ENCODE measurements around the gene TMEM273. TPM values are rescaled to one million over a fixed set of nuclear protein-coding genes. Genes with fewer than 3 reads are reported as not detected.
"Not testable (repeated sequence)": the region's sequence is repeated elsewhere in the genome, so short reads cannot be mapped to it uniquely, and the experiment has no call there.

Gene TMEM273
- total and polyA plus RNA-seq, 3 experiments from 2014 or later = 51.7 to 60.2 (median 58.0) TPM

- DNase-seq = no peak
- H3K27me3 ChIP-seq (ENCODE audit: insufficient read depth, low read length, poor library complexity, severe bottlenecking) = no peaks in the 10 kb centered on the region
- CTCF ChIA-PET = no interaction called here
- no peaks in the 10 kb centered on the region for H3K36me3 ChIP-seq (ENCODE audit: insufficient read depth, low read length)
- H3K4me1 ChIP-seq (ENCODE audit: insufficient read depth, low read length) = no peaks in the 10 kb centered on the region
- Mint-ChIP-seq H3K9me3 (no peaks in the 10 kb centered on the region), H3K36me3 (no peaks in the 10 kb centered on the region), H3K27me3 (peaks cover 5 to 16% of the 10 kb centered on the region in 2 donors), H3K27ac (no peak overlapping the region), H3K4me1 (no peaks in the 10 kb centered on the region), H3K4me3 (no peak overlapping the region)
- H3K27ac ChIP-seq (ENCODE audit: low read depth, low read length) = no peak overlapping the region
- no peak overlapping the region for H3K4me3 ChIP-seq (ENCODE audit: low read length)
- no peaks in the 10 kb centered on the region for H3K9me3 ChIP-seq (ENCODE audit: low read length)
- POLR2A ChIA-PET = no interaction called here
These were observed 14.1 kb upstream of the TMEM273 start for GRCh38 chr10:49202266-49202665.

GRCh38 chr10:49200854-49201253, 12.7 kb upstream of the TMEM273 start:
- H3K4me3 ChIP-seq (ENCODE audit: low read length) = no peak overlapping the region
- H3K4me3 Mint-ChIP-seq = no peak overlapping the region
- no peak overlapping the region for H3K27ac ChIP-seq (ENCODE audit: low read depth, low read length)
- no peak for DNase-seq
- no peak overlapping the region for H3K27ac Mint-ChIP-seq
- H3K9me3 Mint-ChIP-seq = no peaks in the 10 kb centered on the region
- no peaks in the 10 kb centered on the region for H3K27me3 ChIP-seq (ENCODE audit: insufficient read depth, low read length, poor library complexity, severe bottlenecking)
- no peaks in the 10 kb centered on the region for H3K36me3 ChIP-seq (ENCODE audit: insufficient read depth, low read length)
- no peaks in the 10 kb centered on the region for H3K36me3 Mint-ChIP-seq
- no peaks in the 10 kb centered on the region for H3K4me1 Mint-ChIP-seq
- peaks cover 5 to 17% of the 10 kb centered on the region in 2 donors for H3K27me3 Mint-ChIP-seq
- ChIA-PET POLR2A (no interaction called here), CTCF (no interaction called here)
- no peaks in the 10 kb centered on the region for H3K9me3 ChIP-seq (ENCODE audit: low read length)
- no peaks in the 10 kb centered on the region for H3K4me1 ChIP-seq (ENCODE audit: insufficient read depth, low read length)

- Mint-ChIP-seq H3K9me3 (no peaks in the 10 kb centered on the region), H3K4me1 (peaks cover 11 to 16% (median 12%) of the 10 kb centered on the region in 3 donors), H3K36me3 (no peaks in the 10 kb centered on the region), H3K27ac (no peak overlapping the region), H3K4me3 (no peak overlapping the region), H3K27me3 (peaks cover 5 to 13% of the 10 kb centered on the region in 2 donors)
- Histone ChIP-seq H3K9me3 (ENCODE audit: low read length) (no peaks in the 10 kb centered on the region), H3K4me1 (ENCODE audit: insufficient read depth, low read length) (no peaks in the 10 kb centered on the region), H3K27ac (ENCODE audit: low read depth, low read length) (no peak overlapping the region), H3K4me3 (ENCODE audit: low read length) (no peak overlapping the region), H3K36me3 (ENCODE audit: insufficient read depth, low read length) (no peaks in the 10 kb centered on the region), H3K27me3 (ENCODE audit: insufficient read depth, low read length, poor library complexity, severe bottlenecking) (no peaks in the 10 kb centered on the region)
- DNase-seq = no peak
- CTCF ChIA-PET = no interaction called here
- POLR2A ChIA-PET = no interaction called here
These were observed 9.0 kb upstream of the TMEM273 start for GRCh38 chr10:49197171-49197570.

GRCh38 chr10:49195864-49196263, 7.7 kb upstream of the TMEM273 start:
- not testable (repeated sequence) for DNase-seq, H3K4me3 Mint-ChIP-seq

GRCh38 chr10:49194212-49194920, 6.2 kb upstream of the TMEM273 start:
- Histone ChIP-seq H3K9me3 (ENCODE audit: low read length) (no peaks in the 10 kb centered on the region), H3K27ac (ENCODE audit: low read depth, low read length) (no peak overlapping the region), H3K36me3 (ENCODE audit: insufficient read depth, low read length) (no peaks in the 10 kb centered on the region), H3K27me3 (ENCODE audit: insufficient read depth, low read length, poor library complexity, severe bottlenecking) (no peaks in the 10 kb centered on the region), H3K4me1 (ENCODE audit: insufficient read depth, low read length) (peaks cover 5% of the 10 kb centered on the region), H3K4me3 (ENCODE audit: low read length) (no peak overlapping the region)
- no peak for DNase-seq
- H3K27me3 Mint-ChIP-seq = peaks cover 13 to 28% of the 10 kb centered on the region in 2 donors
- POLR2A ChIA-PET = no interaction called here
- no peaks in the 10 kb centered on the region for H3K36me3 Mint-ChIP-seq
- CTCF ChIA-PET = no interaction called here
- H3K9me3 Mint-ChIP-seq = no peaks in the 10 kb centered on the region
- peak overlapping the region; percentile 75 to 98 (median 84) for H3K27ac Mint-ChIP-seq
- peaks cover 28 to 30% (median 28%) of the 10 kb centered on the region in 3 donors for H3K4me1 Mint-ChIP-seq
- peak overlapping the region; percentile 9 to 68 (median 40) for H3K4me3 Mint-ChIP-seq

More at GRCh38 chr10:49195864-49196263, 7.7 kb upstream of the TMEM273 start:
- H3K4me3 ChIP-seq (ENCODE audit: low read length); H3K27ac ChIP-seq (ENCODE audit: low read depth, low read length); CTCF ChIA-PET; POLR2A ChIA-PET; H3K36me3 Mint-ChIP-seq; H3K27ac Mint-ChIP-seq; H3K4me1 ChIP-seq (ENCODE audit: insufficient read depth, low read length); H3K9me3 ChIP-seq (ENCODE audit: low read length); H3K27me3 ChIP-seq (ENCODE audit: insufficient read depth, low read length, poor library complexity, severe bottlenecking); H3K36me3 ChIP-seq (ENCODE audit: insufficient read depth, low read length); H3K9me3 Mint-ChIP-seq: not testable (repeated sequence)
- Mint-ChIP-seq H3K4me1 (peaks cover 16 to 21% (median 16%) of the 10 kb centered on the region in 3 donors), H3K27me3 (peaks cover 11 to 20% of the 10 kb centered on the region in 2 donors)

GRCh38 chr10:49191349-49191748, 3.2 kb upstream of the TMEM273 start:
- H3K4me3 Mint-ChIP-seq = peak overlapping the region in 5 of 7 donors; percentile 69 to 85 (median 74)
- no peaks in the 10 kb centered on the region for H3K9me3 ChIP-seq (ENCODE audit: low read length)
- no peaks in the 10 kb centered on the region for H3K9me3 Mint-ChIP-seq
- H3K4me3 ChIP-seq (ENCODE audit: low read length) = no peak overlapping the region
- H3K27ac Mint-ChIP-seq = peak overlapping the region in 6 of 8 donors; percentile 82 to 97 (median 92)
- ChIA-PET POLR2A (interaction anchor here (0.7 kb wide), 1 partner anchor 180 kb away, joined by 4 read pairs; no protein-coding TSS in a partner anchor), CTCF (no interaction called here)
- peaks cover 9 to 16% of the 10 kb centered on the region in 2 donors for H3K27me3 Mint-ChIP-seq
- no peak overlapping the region for H3K27ac ChIP-seq (ENCODE audit: low read depth, low read length)
- H3K4me1 ChIP-seq (ENCODE audit: insufficient read depth, low read length) = peaks cover 13% of the 10 kb centered on the region
- H3K27me3 ChIP-seq (ENCODE audit: insufficient read depth, low read length, poor library complexity, severe bottlenecking) = no peaks in the 10 kb centered on the region
- no peaks in the 10 kb centered on the region for H3K36me3 Mint-ChIP-seq
- H3K36me3 ChIP-seq (ENCODE audit: insufficient read depth, low read length) = no peaks in the 10 kb centered on the region
- peaks cover 43 to 46% (median 45%) of the 10 kb centered on the region in 3 donors for H3K4me1 Mint-ChIP-seq
- DNase-seq = no peak

- Histone ChIP-seq H3K27me3 (ENCODE audit: insufficient read depth, low read length, poor library complexity, severe bottlenecking) (no peaks in the 10 kb centered on the region), H3K36me3 (ENCODE audit: insufficient read depth, low read length) (no peaks in the 10 kb centered on the region), H3K9me3 (ENCODE audit: low read length) (no peaks in the 10 kb centered on the region), H3K27ac (ENCODE audit: low read depth, low read length) (peak overlapping the region; percentile 14), H3K4me1 (ENCODE audit: insufficient read depth, low read length) (peaks cover 13% of the 10 kb centered on the region), H3K4me3 (ENCODE audit: low read length) (no peak overlapping the region)
- no peak for DNase-seq
- Mint-ChIP-seq H3K9me3 (no peaks in the 10 kb centered on the region), H3K4me3 (peak overlapping the region in 5 of 7 donors; percentile 28 to 85 (median 60)), H3K4me1 (peaks cover 47 to 49% (median 47%) of the 10 kb centered on the region in 3 donors), H3K27ac (peak overlapping the region in 7 of 8 donors; percentile 71 to 97 (median 91)), H3K36me3 (no peaks in the 10 kb centered on the region), H3K27me3 (peaks cover 9 to 14% of the 10 kb centered on the region in 2 donors)
- ChIA-PET POLR2A (no interaction called here), CTCF (no interaction called here)
These were observed 1.2 kb upstream of the TMEM273 start for GRCh38 chr10:49189422-49189821.

GRCh38 chr10:49187044-49187484, 1.1 kb downstream of the TMEM273 start:
- H3K36me3 Mint-ChIP-seq = no peaks in the 10 kb centered on the region
- H3K27ac ChIP-seq (ENCODE audit: low read depth, low read length) = peak overlapping the region; percentile 68

More at GRCh38 chr10:49187044-49187484, 1.1 kb downstream of the TMEM273 start:
- Mint-ChIP-seq H3K27me3 (peaks cover 9 to 14% of the 10 kb centered on the region in 2 donors), H3K4me3 (peak overlapping the region; percentile 47 to 88 (median 74)), H3K4me1 (peaks cover 54 to 57% (median 56%) of the 10 kb centered on the region in 3 donors), H3K9me3 (no peaks in the 10 kb centered on the region), H3K27ac (peak overlapping the region; percentile 55 to 94 (median 81))
- no peaks in the 10 kb centered on the region for H3K36me3 ChIP-seq (ENCODE audit: insufficient read depth, low read length)
- DNase-seq = no peak
- peaks cover 13% of the 10 kb centered on the region for H3K4me1 ChIP-seq (ENCODE audit: insufficient read depth, low read length)
- no peaks in the 10 kb centered on the region for H3K27me3 ChIP-seq (ENCODE audit: insufficient read depth, low read length, poor library complexity, severe bottlenecking)
- ChIA-PET POLR2A (no interaction called here), CTCF (no interaction called here)
- H3K4me3 ChIP-seq (ENCODE audit: low read length) = peak overlapping the region; percentile 27
- H3K9me3 ChIP-seq (ENCODE audit: low read length) = no peaks in the 10 kb centered on the region

Data from CD8-positive, alpha-beta memory T cell (primary cell).